ENCODE measurements around the gene SLC47A1. TPM values are rescaled to one million over a fixed set of nuclear protein-coding genes. Genes with fewer than 3 reads are reported as not detected.

The SLC47A1 gene
- total and polyA plus RNA-seq, 2 of the 13 experiments (the other 11 are each of a cell fraction or from before 2014, with no cell fraction given): 42.1 to 67.5 TPM

DNA sequence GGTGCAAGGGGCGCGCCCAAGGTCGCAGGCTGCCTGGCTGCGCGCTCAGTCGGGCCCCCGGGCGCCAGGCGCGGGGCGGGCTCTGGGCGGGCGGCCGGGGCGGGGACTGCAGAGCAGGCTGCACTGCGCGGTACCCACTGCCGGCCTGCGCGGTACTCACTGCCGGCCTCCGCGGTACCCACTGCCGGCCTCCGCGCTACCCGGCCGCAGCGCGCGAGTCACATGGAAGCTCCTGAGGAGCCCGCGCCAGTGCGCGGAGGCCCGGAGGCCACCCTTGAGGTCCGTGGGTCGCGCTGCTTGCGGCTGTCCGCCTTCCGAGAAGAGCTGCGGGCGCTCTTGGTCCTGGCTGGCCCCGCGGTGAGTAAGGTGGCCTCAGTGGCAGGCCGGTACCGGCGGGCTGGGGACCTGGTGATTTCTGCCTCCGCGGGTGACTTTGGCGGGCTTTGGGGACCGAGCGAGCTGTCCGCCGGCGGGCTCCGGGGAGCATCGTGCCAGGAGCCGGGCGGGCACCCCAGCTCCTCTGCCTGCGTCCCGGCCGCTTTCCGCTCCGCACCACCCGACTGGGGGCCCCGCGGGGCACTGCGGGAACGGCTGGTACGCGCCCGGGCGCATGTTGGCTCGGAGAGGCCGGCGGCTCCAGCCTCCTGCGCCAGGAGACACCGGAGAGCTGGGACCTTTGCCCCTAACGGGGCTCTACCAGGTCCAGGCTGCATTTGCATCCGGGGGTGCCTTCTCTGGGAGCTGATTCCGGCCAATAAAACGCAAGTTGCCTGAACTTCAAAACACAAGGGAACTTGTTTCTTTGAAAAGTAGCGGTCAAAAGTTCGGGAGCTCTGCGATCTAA, at the start of gene SLC47A1 (continued):
- TF ChIP-seq KIAA2018 (CRISPR knock-in tag; IDR thresholded peaks at IDR 0.05; ENCODE audit: borderline replicate concordance) (no peak), KLF11 (CRISPR knock-in tag; IDR thresholded peaks at IDR 0.05) (no peak), ZNF276 (CRISPR knock-in tag; IDR thresholded peaks at IDR 0.05; ENCODE audit: low read depth) (no peak), KDM1A (CRISPR knock-in tag; IDR thresholded peaks at IDR 0.05) (no peak), NAIF1 (CRISPR knock-in tag; IDR thresholded peaks at IDR 0.05; ENCODE audit: borderline replicate concordance) (no peak), SRF (IDR thresholded peaks at IDR 0.05; ENCODE audit: low read depth, low read length) (no peak), ZSCAN30 (CRISPR knock-in tag; IDR thresholded peaks at IDR 0.05) (peak; percentile 73; the same call in 1 of the 2 replicates), ZNF10 (CRISPR knock-in tag; IDR thresholded peaks at IDR 0.05; ENCODE audit: borderline replicate concordance, low read depth) (no peak), ZBTB8A (CRISPR knock-in tag; IDR thresholded peaks at IDR 0.05; ENCODE audit: borderline replicate concordance, low read depth) (no peak), ZNF251 (CRISPR knock-in tag; IDR thresholded peaks at IDR 0.05) (no peak), NFIC (IDR thresholded peaks at IDR 0.05; ENCODE audit: low read length) (0 out of 2 replicates have a peak, but pooled peaks have one; percentile 21), ZNF138 (CRISPR knock-in tag; IDR thresholded peaks at IDR 0.05; ENCODE audit: low read depth) (no peak; the same call in 1 of the 2 replicates), ZNF17 (CRISPR knock-in tag; IDR thresholded peaks at IDR 0.05) (no peak)
- TF ChIP-seq, protein P1, sequence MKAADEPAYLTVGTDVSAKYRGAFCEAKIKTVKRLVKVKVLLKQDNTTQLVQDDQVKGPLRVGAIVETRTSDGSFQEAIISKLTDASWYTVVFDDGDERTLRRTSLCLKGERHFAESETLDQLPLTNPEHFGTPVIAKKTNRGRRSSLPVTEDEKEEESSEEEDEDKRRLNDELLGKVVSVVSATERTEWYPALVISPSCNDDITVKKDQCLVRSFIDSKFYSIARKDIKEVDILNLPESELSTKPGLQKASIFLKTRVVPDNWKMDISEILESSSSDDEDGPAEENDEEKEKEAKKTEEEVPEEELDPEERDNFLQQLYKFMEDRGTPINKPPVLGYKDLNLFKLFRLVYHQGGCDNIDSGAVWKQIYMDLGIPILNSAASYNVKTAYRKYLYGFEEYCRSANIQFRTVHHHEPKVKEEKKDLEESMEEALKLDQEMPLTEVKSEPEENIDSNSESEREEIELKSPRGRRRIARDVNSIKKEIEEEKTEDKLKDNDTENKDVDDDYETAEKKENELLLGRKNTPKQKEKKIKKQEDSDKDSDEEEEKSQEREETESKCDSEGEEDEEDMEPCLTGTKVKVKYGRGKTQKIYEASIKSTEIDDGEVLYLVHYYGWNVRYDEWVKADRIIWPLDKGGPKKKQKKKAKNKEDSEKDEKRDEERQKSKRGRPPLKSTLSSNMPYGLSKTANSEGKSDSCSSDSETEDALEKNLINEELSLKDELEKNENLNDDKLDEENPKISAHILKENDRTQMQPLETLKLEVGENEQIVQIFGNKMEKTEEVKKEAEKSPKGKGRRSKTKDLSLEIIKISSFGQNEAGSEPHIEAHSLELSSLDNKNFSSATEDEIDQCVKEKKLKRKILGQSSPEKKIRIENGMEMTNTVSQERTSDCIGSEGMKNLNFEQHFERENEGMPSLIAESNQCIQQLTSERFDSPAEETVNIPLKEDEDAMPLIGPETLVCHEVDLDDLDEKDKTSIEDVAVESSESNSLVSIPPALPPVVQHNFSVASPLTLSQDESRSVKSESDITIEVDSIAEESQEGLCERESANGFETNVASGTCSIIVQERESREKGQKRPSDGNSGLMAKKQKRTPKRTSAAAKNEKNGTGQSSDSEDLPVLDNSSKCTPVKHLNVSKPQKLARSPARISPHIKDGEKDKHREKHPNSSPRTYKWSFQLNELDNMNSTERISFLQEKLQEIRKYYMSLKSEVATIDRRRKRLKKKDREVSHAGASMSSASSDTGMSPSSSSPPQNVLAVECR (CRISPR knock-in tag; IDR thresholded peaks at IDR 0.05; ENCODE audit: borderline replicate concordance): peak; percentile 74; the same call in 1 of the 2 replicates
